Endodermal cell (in vitro differentiated cells): ENCODE data around the gene CCDC73. TPM values are rescaled to one million over a fixed set of nuclear protein-coding genes. Genes with fewer than 3 reads are reported as not detected.

Source experiments
- DNase-seq: peaks from one replicate; pipeline ENCODE4 v3.0.0-alpha.2; 2017
- H3K27ac ChIP-seq: 2 replicates; pipeline ENCODE4 v1.5.1; 2013; ENCODE audit warnings: mild to moderate bottlenecking, low read depth, low read length, moderate library complexity
- H3K27me3 ChIP-seq: 2 replicates; pipeline ENCODE4 v1.6.1; 2013; ENCODE audit warnings: mild to moderate bottlenecking, low read length, moderate library complexity; ENCODE audit not compliant: insufficient read depth, control insufficient read depth, poor library complexity, severe bottlenecking
- H3K36me3 ChIP-seq: 2 replicates; pipeline ENCODE4 v1.7.0; 2013; ENCODE audit warnings: mild to moderate bottlenecking, low read length, moderate library complexity; ENCODE audit not compliant: control insufficient read depth, insufficient read depth
- H3K4me1 ChIP-seq: one replicate; pipeline ENCODE4 v1.7.0; 2013; ENCODE audit warnings: low read length; ENCODE audit not compliant: control insufficient read depth, insufficient read depth
- H3K4me3 ChIP-seq: 2 replicates; pipeline ENCODE4 v1.5.1; 2013; ENCODE audit warnings: mild to moderate bottlenecking, low read length, moderate library complexity
- H3K9ac ChIP-seq: 2 replicates; pipeline ENCODE4 v1.6.1; 2013; ENCODE audit warnings: mild to moderate bottlenecking, low read length, moderate library complexity; ENCODE audit not compliant: poor library complexity, severe bottlenecking; ENCODE audit errors: extremely low read depth
- H3K9me3 ChIP-seq: 2 replicates; pipeline ENCODE4 v1.6.1; 2013; ENCODE audit warnings: mild to moderate bottlenecking, low read length, moderate library complexity; ENCODE audit not compliant: control insufficient read depth
- H3K27ac Mint-ChIP-seq: 2 replicates; pipeline ENCODE4 v1.8.0; 2020; ENCODE audit warnings: mixed read lengths
- H3K27me3 Mint-ChIP-seq: 2 replicates; pipeline ENCODE4 v1.8.0; 2021; ENCODE audit warnings: mild to moderate bottlenecking, mixed read lengths; ENCODE audit not compliant: insufficient read depth
- H3K36me3 Mint-ChIP-seq: 2 replicates; pipeline ENCODE4 v1.8.0; 2020; ENCODE audit warnings: low read depth, mixed read lengths
- H3K4me1 Mint-ChIP-seq: 2 replicates; pipeline ENCODE4 v1.8.0; 2020; ENCODE audit warnings: mixed read lengths
- H3K4me3 Mint-ChIP-seq: 2 replicates; pipeline ENCODE4 v1.8.0; 2020; ENCODE audit warnings: mild to moderate bottlenecking, moderate library complexity, mixed read lengths
- H3K9me3 Mint-ChIP-seq: 2 replicates; pipeline ENCODE4 v1.8.0; 2020; ENCODE audit warnings: mild to moderate bottlenecking, mixed read lengths
- CTCF ChIP-seq: fragments of 200-600 bp; sonication (generic); conservative IDR thresholded peaks from 2 replicates; pipeline ENCODE4 v1.5.0; 2021; ENCODE audit warnings: antibody characterized with exemption, mild to moderate bottlenecking
- WGBS, 2 experiments: methylation state at CpG; one replicate each; pipeline versions ENCODE4 v1.1.5 to v1.1.7; 2013; ENCODE audit warnings: missing lambda C conversion rate in 2 of 2, mixed read lengths in 1 of 2; ENCODE audit not compliant: insufficient coverage in 1 of 2, insufficient read length in 1 of 2; 5-methylcytosine and 5-hydroxymethylcytosine counted together
- total RNA-seq, 2 donors: library from RNA; stranded (reverse); fragmentation: NEBNext Ultra II Directional in 1 of 2; extraction: Animal tissue kit (Norgen Biotek cat#: 25700) in 1 of 2; gene quantifications; 2 replicates in 1 of 2; 3 replicates in 1 of 2; pipeline ENCODE4 v1.2.1, GENCODE V29; 2021

The CCDC73 gene
- total RNA-seq, 2 donors from 2014 or later = not detected

- no peaks in the 10 kb centered on the region for H3K9me3 ChIP-seq
- H3K9me3 Mint-ChIP-seq = peaks cover 3% of the 10 kb centered on the region
- H3K27me3 ChIP-seq = no peaks in the 10 kb centered on the region
- H3K4me1 ChIP-seq = no peaks in the 10 kb centered on the region
- H3K4me3 Mint-ChIP-seq = no peak overlapping the region
- no peak overlapping the region for H3K27ac Mint-ChIP-seq
- no peak overlapping the region for H3K9ac ChIP-seq
- no peaks in the 10 kb centered on the region for H3K27me3 Mint-ChIP-seq
- no peak overlapping the region for H3K27ac ChIP-seq
- H3K4me3 ChIP-seq = no peak overlapping the region
- no peaks in the 10 kb centered on the region for H3K36me3 Mint-ChIP-seq
- DNase-seq = no peak
- H3K4me1 Mint-ChIP-seq = no peaks in the 10 kb centered on the region
- no peak for TF ChIP-seq CTCF
- no peaks in the 10 kb centered on the region for H3K36me3 ChIP-seq
Measured at GRCh38 chr11:32821517-32821916, 27.1 kb upstream of the CCDC73 start.

- Histone ChIP-seq H3K27me3 (no peaks in the 10 kb centered on the region), H3K9me3 (no peaks in the 10 kb centered on the region), H3K9ac (no peak overlapping the region), H3K4me3 (no peak overlapping the region), H3K36me3 (no peaks in the 10 kb centered on the region), H3K4me1 (no peaks in the 10 kb centered on the region), H3K27ac (no peak overlapping the region)
- H3K27me3 Mint-ChIP-seq = no peaks in the 10 kb centered on the region
- no peaks in the 10 kb centered on the region for H3K4me1 Mint-ChIP-seq
- H3K36me3 Mint-ChIP-seq = no peaks in the 10 kb centered on the region
- H3K4me3 Mint-ChIP-seq = no peak overlapping the region
- no peak overlapping the region for H3K27ac Mint-ChIP-seq
- DNase-seq = no peak
- no peak for TF ChIP-seq CTCF
- H3K9me3 Mint-ChIP-seq = peaks cover 3% of the 10 kb centered on the region
Measured at GRCh38 chr11:32820497-32820896, 26.0 kb upstream of the CCDC73 start.

- no peak for DNase-seq
- no peaks in the 10 kb centered on the region for H3K36me3 Mint-ChIP-seq
- no peak overlapping the region for H3K27ac Mint-ChIP-seq
- H3K27ac ChIP-seq = no peak overlapping the region
- no peak overlapping the region for H3K4me3 ChIP-seq
- H3K4me3 Mint-ChIP-seq = no peak overlapping the region
- WGBS, 2 experiments = 73 to 100% methylated on average over 1 to 2 of the region's 2 CpGs
- no peak for TF ChIP-seq CTCF
- no peaks in the 10 kb centered on the region for H3K4me1 Mint-ChIP-seq
- no peaks in the 10 kb centered on the region for H3K36me3 ChIP-seq
- H3K9ac ChIP-seq = no peak overlapping the region
- H3K27me3 Mint-ChIP-seq = no peaks in the 10 kb centered on the region
- H3K27me3 ChIP-seq = no peaks in the 10 kb centered on the region
- H3K9me3 Mint-ChIP-seq = peaks cover 3% of the 10 kb centered on the region
- H3K9me3 ChIP-seq = no peaks in the 10 kb centered on the region
- H3K4me1 ChIP-seq = no peaks in the 10 kb centered on the region
Measured at GRCh38 chr11:32819187-32819586, 24.7 kb upstream of the CCDC73 start.
